ENCODE measurements around the gene PCDHB10. TPM values are rescaled to one million over a fixed set of nuclear protein-coding genes. Genes with fewer than 3 reads are reported as not detected.

PCDHB10 gene
- total RNA-seq, 1 donor from 2014 or later = 1.4 TPM

- no peak for DNase-seq (ENCODE audit: low spot score)
These were observed 44.6 kb downstream of the PCDHB10 start for GRCh38 chr5:141236516-141237313.

- no peak for DNase-seq (ENCODE audit: low spot score)
These were observed 49.3 kb downstream of the PCDHB10 start for GRCh38 chr5:141241496-141241895.

Other genes with a start within 250 kb of the PCDHB10 start
- 1.1 TPM for gene PCDHAC2, start 225.9 kb upstream of the PCDHB10 start, total RNA-seq
- gene PCDHB1, start 141.0 kb upstream of the PCDHB10 start, total RNA-seq = not detected
- gene PCDHB2, start 97.7 kb upstream of the PCDHB10 start, total RNA-seq = 3.4 TPM
- 3.6 TPM for gene PCDHB3, start 91.9 kb upstream of the PCDHB10 start, total RNA-seq
- 2.5 TPM for gene PCDHB4, start 70.5 kb upstream of the PCDHB10 start, total RNA-seq
- 1.5 TPM for gene PCDHB5, start 57.1 kb upstream of the PCDHB10 start, total RNA-seq
- 0.48 TPM for gene PCDHB6, start 42.3 kb upstream of the PCDHB10 start, total RNA-seq
- gene PCDHB7, start 19.7 kb upstream of the PCDHB10 start, total RNA-seq = 1.6 TPM
- 2.4 TPM for gene PCDHB8, start 14.6 kb upstream of the PCDHB10 start, total RNA-seq
- 1.6 TPM for gene PCDHB16, start 10.0 kb upstream of the PCDHB10 start, total RNA-seq
- 1.0 TPM for gene PCDHB9, start 5.2 kb upstream of the PCDHB10 start, total RNA-seq
- 2.0 TPM for gene PCDHB11, start 7.3 kb downstream of the PCDHB10 start, total RNA-seq
- gene PCDHB12, start 16.4 kb downstream of the PCDHB10 start, total RNA-seq = 3.3 TPM
- gene PCDHB13, start 21.6 kb downstream of the PCDHB10 start, total RNA-seq = 2.8 TPM
- 1.9 TPM for gene PCDHB14, start 31.0 kb downstream of the PCDHB10 start, total RNA-seq
- gene PCDHB15, start 53.0 kb downstream of the PCDHB10 start, total RNA-seq = 3.4 TPM
- gene SLC25A2, start 111.7 kb downstream of the PCDHB10 start, total RNA-seq = 0.61 TPM
- gene TAF7, start 128.4 kb downstream of the PCDHB10 start, total RNA-seq = 53.9 TPM
- gene PCDHGA1, start 138.2 kb downstream of the PCDHB10 start, total RNA-seq = 0.48 TPM
- 3.7 TPM for gene PCDHGA2, start 146.4 kb downstream of the PCDHB10 start, total RNA-seq
- 2.2 TPM for gene PCDHGA3, start 151.5 kb downstream of the PCDHB10 start, total RNA-seq
- 1.3 TPM for gene PCDHGB1, start 157.7 kb downstream of the PCDHB10 start, total RNA-seq
- 4.7 TPM for gene PCDHGA4, start 162.7 kb downstream of the PCDHB10 start, total RNA-seq
- 3.1 TPM for gene PCDHGB2, start 167.6 kb downstream of the PCDHB10 start, total RNA-seq
- 2.7 TPM for gene PCDHGA5, start 171.8 kb downstream of the PCDHB10 start, total RNA-seq
- 2.7 TPM for gene PCDHGB3, start 177.9 kb downstream of the PCDHB10 start, total RNA-seq
- gene PCDHGA6, start 181.5 kb downstream of the PCDHB10 start, total RNA-seq = 3.1 TPM
- gene PCDHGA7, start 190.4 kb downstream of the PCDHB10 start, total RNA-seq = 1.9 TPM
- gene PCDHGB4, start 195.3 kb downstream of the PCDHB10 start, total RNA-seq = 3.2 TPM
- gene PCDHGA8, start 200.3 kb downstream of the PCDHB10 start, total RNA-seq = 0.87 TPM
- 5.9 TPM for gene PCDHGB5, start 205.6 kb downstream of the PCDHB10 start, total RNA-seq
- gene PCDHGA9, start 210.4 kb downstream of the PCDHB10 start, total RNA-seq = 3.9 TPM
- 5.3 TPM for gene PCDHGB6, start 215.7 kb downstream of the PCDHB10 start, total RNA-seq
- gene PCDHGA10, start 220.6 kb downstream of the PCDHB10 start, total RNA-seq = 4.2 TPM
- gene PCDHGB7, start 225.3 kb downstream of the PCDHB10 start, total RNA-seq = 8.1 TPM
- 3.1 TPM for gene PCDHGA11, start 228.7 kb downstream of the PCDHB10 start, total RNA-seq
- 4.6 TPM for gene PCDHGA12, start 238.2 kb downstream of the PCDHB10 start, total RNA-seq